CD4-positive, alpha-beta T cell treated with Interleukin-6 at 100 ng/mL for 8 hours (primary cell): ENCODE measurements around the gene FKBP15.
"Not testable (repeated sequence)": the region's sequence is repeated elsewhere in the genome, so short reads cannot be mapped to it uniquely, and the experiment has no call there.

Experiments
- DNase-seq: peaks from one replicate; pipeline ENCODE4 v3.0.0-alpha.2; 2020; ENCODE audit warnings: mixed read lengths, low spot score

Gene FKBP15

GRCh38 chr9:113221003-113221799 lies at the start of gene FKBP15, which contains the start of gene SLC31A1:
TSS of gene FKBP15 (minus strand) at chr9:113221277. CDS start at chr9:113221243, 34 bp downstream.
TSS of gene SLC31A1 (plus strand) at chr9:113221544. CDS start at chr9:113256149, 34,605 bp downstream.
- DNase-seq = peak; percentile 96

- no peak for DNase-seq
Observed at GRCh38 chr9:113269871-113270270, 48.8 kb upstream of the FKBP15 start.

- DNase-seq = no peak
Observed at GRCh38 chr9:113269355-113269754, 48.3 kb upstream of the FKBP15 start.

GRCh38 chr9:113267911-113268566 lies 47.0 kb upstream of the FKBP15 start:
- no peak for DNase-seq

- DNase-seq = no peak
Observed at GRCh38 chr9:113266174-113266573, 45.1 kb upstream of the FKBP15 start.

GRCh38 chr9:113261917-113262671 lies 41.0 kb upstream of the FKBP15 start:
- no peak for DNase-seq

- no peak for DNase-seq
Observed at GRCh38 chr9:113258282-113258681, 37.2 kb upstream of the FKBP15 start.

GRCh38 chr9:113257863-113258262 lies 36.8 kb upstream of the FKBP15 start:
- no peak for DNase-seq

- no peak for DNase-seq
Observed at GRCh38 chr9:113255438-113255837, 34.4 kb upstream of the FKBP15 start.

GRCh38 chr9:113254991-113255390 lies 33.9 kb upstream of the FKBP15 start:
- DNase-seq = no peak

- DNase-seq = no peak
Observed at GRCh38 chr9:113250807-113251206, 29.7 kb upstream of the FKBP15 start.

GRCh38 chr9:113249661-113250060 lies 28.6 kb upstream of the FKBP15 start:
- DNase-seq = not testable (repeated sequence)

- DNase-seq = no peak
Observed at GRCh38 chr9:113247640-113248039, 26.6 kb upstream of the FKBP15 start.

- no peak for DNase-seq
Observed at GRCh38 chr9:113246928-113247327, 25.9 kb upstream of the FKBP15 start.

GRCh38 chr9:113245894-113246293 lies 24.8 kb upstream of the FKBP15 start:
- no peak for DNase-seq

- DNase-seq = no peak
Observed at GRCh38 chr9:113244556-113244955, 23.5 kb upstream of the FKBP15 start.

GRCh38 chr9:113241161-113241560 lies 20.1 kb upstream of the FKBP15 start:
- DNase-seq = no peak

- no peak for DNase-seq
Observed at GRCh38 chr9:113238859-113239232, 17.8 kb upstream of the FKBP15 start.

- no peak for DNase-seq
Observed at GRCh38 chr9:113238202-113238858, 17.3 kb upstream of the FKBP15 start.

GRCh38 chr9:113237026-113237425 lies 15.9 kb upstream of the FKBP15 start:
- no peak for DNase-seq

- DNase-seq = not testable (repeated sequence)
Observed at GRCh38 chr9:113235701-113236255, 14.7 kb upstream of the FKBP15 start.

GRCh38 chr9:113231701-113232100 lies 10.6 kb upstream of the FKBP15 start:
- DNase-seq = no peak
